HFFc6 (cell line): ENCODE measurements around the gene GRIN3B. TPM values are rescaled to one million over a fixed set of nuclear protein-coding genes. Genes with fewer than 3 reads are reported as not detected.

Experiments used
- DNase-seq: peaks from one replicate; pipeline ENCODE4 v3.0.0-alpha.2; 2018
- H3K27ac Mint-ChIP-seq: 2 replicates; pipeline ENCODE4 v1.8.0; 2020; ENCODE audit warnings: mild to moderate bottlenecking, mixed read lengths
- H3K27me3 Mint-ChIP-seq: 2 replicates; pipeline ENCODE4 v1.8.0; 2021; ENCODE audit warnings: mild to moderate bottlenecking, moderate library complexity, mixed read lengths; ENCODE audit not compliant: insufficient read depth
- H3K36me3 Mint-ChIP-seq: 2 replicates; pipeline ENCODE4 v1.8.0; 2021; ENCODE audit warnings: low read depth, mixed read lengths
- H3K4me1 Mint-ChIP-seq: 2 replicates; pipeline ENCODE4 v1.8.0; 2020; ENCODE audit warnings: low read depth, mixed read lengths
- H3K4me3 Mint-ChIP-seq: 2 replicates; pipeline ENCODE4 v1.8.0; 2020; ENCODE audit warnings: mild to moderate bottlenecking, moderate library complexity, mixed read lengths
- H3K9me3 Mint-ChIP-seq: 2 replicates; pipeline ENCODE4 v1.8.0; 2020; ENCODE audit warnings: mild to moderate bottlenecking, mixed read lengths
- total RNA-seq, 6 experiments: library from RNA; stranded (reverse); fragmentation: NEBNext Ultra II Directional; extraction: Animal tissue kit (Norgen Biotek cat#: 25700); gene quantifications; 2 replicates in 1 of 6; 3 replicates in 5 of 6; pipeline ENCODE4 v1.2.3, GENCODE V29; 2021
- TF ChIP-seq, protein P1 (sequence below): fragments of 200-600 bp; sonication (generic); IDR thresholded peaks from 2 replicates; pipeline ENCODE4 v1.5.0; 2021; ENCODE audit warnings: antibody characterized with exemption, mild to moderate bottlenecking

Gene GRIN3B
- total RNA-seq, 6 experiments from 2014 or later, result 0.34 to 0.66 (median 0.41) TPM

DNA sequence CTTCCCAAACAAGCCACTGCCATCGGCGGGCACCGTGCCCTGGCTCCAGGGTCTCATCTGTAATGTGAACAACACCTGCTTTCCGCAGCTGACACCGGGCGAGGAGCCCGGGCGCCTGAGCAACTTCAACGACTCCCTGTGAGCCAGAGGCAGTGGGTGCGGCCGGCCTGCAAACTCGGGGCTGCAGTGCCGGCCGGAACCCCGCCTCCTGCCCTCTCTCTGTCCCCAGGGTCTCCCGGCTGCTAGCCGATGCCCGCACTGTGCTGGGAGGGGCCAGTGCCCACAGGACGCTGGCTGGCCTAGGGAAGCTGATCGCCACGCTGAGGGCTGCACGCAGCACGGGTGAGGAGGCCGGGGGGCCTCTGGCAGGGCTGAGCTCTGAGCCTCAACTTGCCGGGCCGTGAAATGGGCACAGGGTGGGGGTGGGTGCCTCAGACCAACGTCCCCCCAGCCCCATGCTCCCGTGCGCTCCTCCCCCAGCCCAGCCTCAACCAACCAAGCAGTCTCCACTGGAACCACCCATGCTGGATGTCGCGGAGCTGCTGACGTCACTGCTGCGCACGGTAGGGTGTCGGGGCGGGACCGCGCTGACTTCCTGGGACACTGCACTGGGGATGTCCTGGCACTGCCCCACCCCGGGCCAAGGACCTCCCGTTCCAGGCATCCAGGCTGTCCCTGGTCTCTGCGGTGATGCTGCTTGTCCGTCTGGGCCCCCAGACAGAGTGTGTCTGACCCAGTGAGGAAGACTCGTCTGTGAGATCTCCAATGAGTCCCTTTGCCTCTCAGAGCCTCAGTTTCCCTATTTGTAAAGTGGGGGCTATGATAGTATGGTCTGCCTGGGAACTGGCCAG, 41.8 kb downstream of the GRIN3B start:
- H3K4me1 Mint-ChIP-seq, result peaks cover 36% of the 10 kb centered on the region
- no peak overlapping the region for H3K27ac Mint-ChIP-seq
- H3K4me3 Mint-ChIP-seq, result no peak overlapping the region

GRCh38 chr19:1042689-1043511, 42.7 kb downstream of the GRIN3B start:
- Mint-ChIP-seq H3K27ac (no peak overlapping the region), H3K27me3 (peaks cover 28% of the 10 kb centered on the region), H3K4me1 (peaks cover 32% of the 10 kb centered on the region), H3K9me3 (peaks cover 12% of the 10 kb centered on the region; the same call in 1 of the 2 replicates), H3K4me3 (no peak overlapping the region), H3K36me3 (peaks cover 1% of the 10 kb centered on the region)
- no peak for DNase-seq
- TF ChIP-seq, protein P1, sequence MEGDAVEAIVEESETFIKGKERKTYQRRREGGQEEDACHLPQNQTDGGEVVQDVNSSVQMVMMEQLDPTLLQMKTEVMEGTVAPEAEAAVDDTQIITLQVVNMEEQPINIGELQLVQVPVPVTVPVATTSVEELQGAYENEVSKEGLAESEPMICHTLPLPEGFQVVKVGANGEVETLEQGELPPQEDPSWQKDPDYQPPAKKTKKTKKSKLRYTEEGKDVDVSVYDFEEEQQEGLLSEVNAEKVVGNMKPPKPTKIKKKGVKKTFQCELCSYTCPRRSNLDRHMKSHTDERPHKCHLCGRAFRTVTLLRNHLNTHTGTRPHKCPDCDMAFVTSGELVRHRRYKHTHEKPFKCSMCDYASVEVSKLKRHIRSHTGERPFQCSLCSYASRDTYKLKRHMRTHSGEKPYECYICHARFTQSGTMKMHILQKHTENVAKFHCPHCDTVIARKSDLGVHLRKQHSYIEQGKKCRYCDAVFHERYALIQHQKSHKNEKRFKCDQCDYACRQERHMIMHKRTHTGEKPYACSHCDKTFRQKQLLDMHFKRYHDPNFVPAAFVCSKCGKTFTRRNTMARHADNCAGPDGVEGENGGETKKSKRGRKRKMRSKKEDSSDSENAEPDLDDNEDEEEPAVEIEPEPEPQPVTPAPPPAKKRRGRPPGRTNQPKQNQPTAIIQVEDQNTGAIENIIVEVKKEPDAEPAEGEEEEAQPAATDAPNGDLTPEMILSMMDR, result no peak

More for the DNA sequence above, 41.8 kb downstream of the GRIN3B start:
- H3K27me3 Mint-ChIP-seq, result peaks cover 30% of the 10 kb centered on the region
- H3K36me3 Mint-ChIP-seq, result peaks cover 7% of the 10 kb centered on the region
- DNase-seq, result no peak
- TF ChIP-seq, protein P1, result no peak
- H3K9me3 Mint-ChIP-seq, result peaks cover 12% of the 10 kb centered on the region; the same call in 1 of the 2 replicates

- peak; percentile 25 for DNase-seq
Measured at GRCh38 chr19:1045247-1045603, 45.0 kb downstream of the GRIN3B start.

GRCh38 chr19:1046117-1046626, 46.0 kb downstream of the GRIN3B start:
- no peak overlapping the region for H3K27ac Mint-ChIP-seq
- no peaks in the 10 kb centered on the region for H3K36me3 Mint-ChIP-seq
- DNase-seq, result no peak
- TF ChIP-seq, protein P1, result no peak
- no peak overlapping the region for H3K4me3 Mint-ChIP-seq
- peaks cover 4% of the 10 kb centered on the region for H3K27me3 Mint-ChIP-seq
- H3K9me3 Mint-ChIP-seq, result peaks cover 6% of the 10 kb centered on the region; the same call in 1 of the 2 replicates
- peaks cover 2% of the 10 kb centered on the region; the same call in 1 of the 2 replicates for H3K4me1 Mint-ChIP-seq

More at GRCh38 chr19:1045247-1045603, 45.0 kb downstream of the GRIN3B start:
- no peak overlapping the region for H3K4me3 Mint-ChIP-seq
- TF ChIP-seq, protein P1, result no peak
- no peak overlapping the region for H3K27ac Mint-ChIP-seq
- peaks cover 14% of the 10 kb centered on the region for H3K27me3 Mint-ChIP-seq
- peaks cover 7% of the 10 kb centered on the region; the same call in 1 of the 2 replicates for H3K9me3 Mint-ChIP-seq
- H3K4me1 Mint-ChIP-seq, result peaks cover 12% of the 10 kb centered on the region
- H3K36me3 Mint-ChIP-seq, result no peaks in the 10 kb centered on the region

GRCh38 chr19:1046836-1047695, 46.8 kb downstream of the GRIN3B start:
- Mint-ChIP-seq H3K27ac (no peak overlapping the region), H3K4me3 (no peak overlapping the region), H3K36me3 (no peaks in the 10 kb centered on the region), H3K27me3 (peaks cover 1% of the 10 kb centered on the region), H3K4me1 (no peaks in the 10 kb centered on the region), H3K9me3 (peaks cover 6% of the 10 kb centered on the region; the same call in 1 of the 2 replicates)
- TF ChIP-seq, protein P1, result no peak
- no peak for DNase-seq
